NCI-H128 (cell line): ENCODE data around the gene TJP1.
A peak's percentile ranks its signal among the peaks of the same experiment; 100 is the strongest.

ENCODE experiments used
- DNase-seq: peaks from one replicate; lab custom pipeline; 2025; ENCODE audit not compliant: unreplicated experiment; lab: John Stamatoyannopoulos, UW

The TJP1 gene

GRCh38 chr15:29822100-29822683, at the start of gene TJP1:
TJP1 (minus strand) TSS chr15:29822468; CDS start chr15:29822028, 440 bp downstream.
- peak; percentile 22 for DNase-seq

GRCh38 chr15:29871401-29871800, 49.1 kb upstream of the TJP1 start:
- DNase-seq = no peak

GRCh38 chr15:29870495-29871151, 48.4 kb upstream of the TJP1 start:
- peak; percentile 22 for DNase-seq

- DNase-seq = no peak
Observed at GRCh38 chr15:29867241-29868000, 45.2 kb upstream of the TJP1 start.

- no peak for DNase-seq
Observed at GRCh38 chr15:29866337-29866736, 44.1 kb upstream of the TJP1 start.

- no peak for DNase-seq
Observed at GRCh38 chr15:29864501-29864900, 42.2 kb upstream of the TJP1 start.

- no peak for DNase-seq
Observed at GRCh38 chr15:29863438-29863837, 41.2 kb upstream of the TJP1 start.

GRCh38 chr15:29862271-29862670, 40.0 kb upstream of the TJP1 start:
- no peak for DNase-seq

GRCh38 chr15:29860872-29861271, 38.6 kb upstream of the TJP1 start:
- no peak for DNase-seq

GRCh38 chr15:29859973-29860715, 37.9 kb upstream of the TJP1 start:
- no peak for DNase-seq

GRCh38 chr15:29859293-29859692, 37.0 kb upstream of the TJP1 start:
- no peak for DNase-seq

- no peak for DNase-seq
Observed at GRCh38 chr15:29857221-29857789, 35.0 kb upstream of the TJP1 start.

- no peak for DNase-seq
Observed at GRCh38 chr15:29854413-29854812, 32.1 kb upstream of the TJP1 start.

- DNase-seq = no peak
Observed at GRCh38 chr15:29853211-29853987, 31.1 kb upstream of the TJP1 start.

GRCh38 chr15:29852201-29852600, 29.9 kb upstream of the TJP1 start:
- DNase-seq = no peak

GRCh38 chr15:29849716-29850115, 27.4 kb upstream of the TJP1 start:
- DNase-seq = no peak

- no peak for DNase-seq
Observed at GRCh38 chr15:29849218-29849617, 26.9 kb upstream of the TJP1 start.

- DNase-seq = no peak
Observed at GRCh38 chr15:29844290-29844903, 22.1 kb upstream of the TJP1 start.

GRCh38 chr15:29842290-29842689, 20.0 kb upstream of the TJP1 start:
- no peak for DNase-seq

GRCh38 chr15:29840926-29841325, 18.7 kb upstream of the TJP1 start:
- no peak for DNase-seq
